LoVo (cell line): ENCODE measurements around the gene MICU1.
"Not testable (repeated sequence)": the region's sequence is repeated elsewhere in the genome, so short reads cannot be mapped to it uniquely, and the experiment has no call there.

Experiments
- DNase-seq: peaks from one replicate; pipeline ENCODE4 v3.0.0-alpha.2; 2016; ENCODE audit warnings: low spot score

The MICU1 gene

DNA sequence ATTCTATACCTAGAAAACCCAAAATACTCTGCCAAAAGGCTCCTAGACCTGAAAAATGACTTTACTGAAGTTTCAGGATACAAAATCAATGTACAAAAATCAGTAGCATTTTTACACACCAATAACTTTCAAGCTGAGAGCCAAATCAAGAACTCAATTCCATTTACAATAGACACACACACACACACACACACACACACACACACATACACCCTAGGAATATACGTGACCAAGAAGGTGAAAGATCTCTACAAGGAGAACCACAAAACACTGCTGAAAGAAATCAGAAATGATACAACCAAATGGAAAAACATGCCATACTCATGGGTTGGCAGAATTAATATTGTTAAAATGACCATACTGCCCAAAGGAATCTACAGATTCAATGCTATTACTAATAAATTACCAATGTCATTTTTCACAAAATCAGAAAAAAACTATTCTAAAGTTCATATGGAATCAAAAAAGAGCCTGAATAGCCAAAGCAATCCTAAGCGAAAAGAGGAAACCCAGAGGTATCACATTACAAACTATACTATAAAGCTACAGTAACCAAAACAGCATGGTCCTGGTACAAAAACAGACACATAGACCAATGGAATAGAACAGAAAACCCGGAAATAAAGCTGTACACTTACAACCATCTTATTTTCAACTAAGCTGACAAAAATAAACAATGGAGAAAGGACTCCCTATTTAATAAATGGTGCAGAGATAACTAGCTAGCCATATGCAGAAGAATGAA is 122.0 kb downstream of the MICU1 start:
- no peak for DNase-seq

DNA sequence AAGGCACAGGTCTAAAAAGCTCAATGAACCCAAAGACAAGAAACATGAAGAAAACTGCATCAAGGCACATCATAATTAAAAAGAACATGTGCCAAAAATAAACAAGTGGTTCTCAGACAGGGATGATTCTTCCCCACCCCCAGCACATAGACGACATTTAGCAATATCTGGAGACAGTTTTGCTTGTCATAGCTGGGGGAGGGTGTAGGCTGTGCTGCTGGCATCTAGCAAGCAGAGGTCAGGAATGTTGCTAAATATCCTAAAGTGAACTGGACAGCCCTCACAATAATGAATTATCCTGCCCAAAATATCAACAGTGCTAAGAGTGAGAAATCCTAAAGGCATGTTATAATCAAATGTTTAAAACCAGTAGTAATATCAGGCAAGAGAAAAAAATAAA is 122.6 kb downstream of the MICU1 start:
- no peak for DNase-seq

DNA sequence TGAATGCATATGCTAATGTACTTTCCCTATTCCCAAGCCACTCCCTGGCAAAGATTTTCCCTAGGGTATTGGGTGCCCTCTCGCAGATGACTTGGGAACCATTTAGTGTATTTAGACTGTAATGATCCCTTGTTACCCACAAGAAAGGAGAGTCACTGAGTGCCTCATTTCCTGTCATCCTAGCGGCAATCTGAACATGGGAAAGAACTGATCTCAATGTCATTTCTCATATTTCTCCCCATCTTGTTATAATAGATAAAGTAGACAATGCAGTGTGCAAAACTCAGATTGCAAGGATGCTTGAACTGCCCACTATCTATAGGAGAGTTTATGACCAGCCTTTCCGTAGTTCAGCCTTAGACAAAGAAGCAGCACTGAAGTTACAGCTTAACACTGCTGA is 123.3 kb downstream of the MICU1 start:
- no peak for DNase-seq

DNA sequence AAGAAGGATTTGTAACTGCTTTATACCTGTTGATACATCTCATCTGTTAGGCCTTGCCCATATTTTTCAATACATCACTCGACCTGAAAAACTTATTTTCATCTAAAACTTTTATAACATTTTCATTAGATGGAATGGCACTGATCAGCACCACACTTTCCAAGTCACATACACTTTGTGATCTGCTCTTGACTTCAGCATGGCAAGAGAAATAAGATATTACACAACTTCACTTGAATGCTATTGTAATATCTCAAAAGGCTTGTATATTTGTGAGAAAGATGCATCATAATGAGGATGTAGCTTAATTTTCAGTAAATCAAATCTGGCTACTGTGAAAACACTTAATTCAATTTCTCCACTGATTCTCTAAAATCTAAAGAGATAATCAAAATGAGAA is 126.2 kb downstream of the MICU1 start:
- DNase-seq = no peak

DNA sequence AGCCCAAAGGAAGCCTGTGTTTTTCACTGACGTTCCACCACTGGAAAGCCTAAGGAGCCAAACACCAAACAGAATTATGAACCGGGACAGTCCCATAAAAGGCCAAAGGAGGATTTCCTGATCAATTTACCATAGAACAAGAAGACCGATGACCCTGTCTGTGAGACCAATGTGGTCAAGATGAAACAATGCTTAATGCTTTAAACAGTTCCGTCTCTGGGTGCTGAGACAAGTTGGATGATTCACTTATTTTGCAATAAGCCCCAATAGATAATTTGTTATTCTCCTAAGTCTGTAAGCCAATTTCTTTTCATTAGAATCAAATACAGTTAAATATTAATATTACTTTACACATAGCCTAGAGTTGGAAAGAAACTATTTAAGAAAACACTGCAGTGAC is 134.9 kb downstream of the MICU1 start:
- DNase-seq = no peak

DNA sequence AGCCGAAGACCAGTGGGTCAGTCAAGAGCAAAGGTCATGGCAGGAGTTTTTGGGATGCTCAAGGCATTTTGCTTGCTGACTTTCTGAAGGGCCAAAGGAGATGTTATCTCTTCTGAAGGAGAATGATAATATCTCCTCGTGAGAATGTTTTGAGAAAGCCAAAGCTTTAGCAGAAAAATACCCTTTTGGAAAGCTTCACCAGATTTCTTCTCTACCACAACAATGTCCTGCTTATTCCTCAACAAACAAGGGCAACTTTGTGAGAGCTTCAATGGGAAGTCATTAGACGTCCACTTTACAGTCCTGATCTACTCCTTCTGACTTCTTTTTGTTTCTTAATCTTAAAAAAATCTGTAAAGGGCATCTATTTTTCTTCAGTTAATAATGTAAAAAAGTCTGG is 138.4 kb downstream of the MICU1 start:
- no peak for DNase-seq

DNA sequence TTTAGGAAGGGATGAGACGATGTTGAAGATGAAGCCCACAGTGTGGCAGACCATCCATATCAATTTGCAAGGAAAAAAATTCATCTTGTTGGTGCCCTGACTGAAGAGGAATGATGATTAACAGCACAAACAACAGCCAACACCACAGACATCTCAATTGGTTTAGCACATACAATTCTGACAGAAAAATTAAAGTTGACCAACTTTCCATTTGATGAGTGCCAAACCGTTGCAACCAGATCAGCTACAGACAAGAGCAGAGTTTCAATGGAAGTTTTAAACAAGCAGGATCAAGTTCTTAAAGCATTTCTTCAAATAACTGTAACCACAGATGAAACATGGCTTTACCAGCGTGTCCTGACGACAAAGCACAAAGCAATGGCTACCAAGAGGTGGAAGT is 138.8 kb downstream of the MICU1 start:
- DNase-seq = no peak

DNA sequence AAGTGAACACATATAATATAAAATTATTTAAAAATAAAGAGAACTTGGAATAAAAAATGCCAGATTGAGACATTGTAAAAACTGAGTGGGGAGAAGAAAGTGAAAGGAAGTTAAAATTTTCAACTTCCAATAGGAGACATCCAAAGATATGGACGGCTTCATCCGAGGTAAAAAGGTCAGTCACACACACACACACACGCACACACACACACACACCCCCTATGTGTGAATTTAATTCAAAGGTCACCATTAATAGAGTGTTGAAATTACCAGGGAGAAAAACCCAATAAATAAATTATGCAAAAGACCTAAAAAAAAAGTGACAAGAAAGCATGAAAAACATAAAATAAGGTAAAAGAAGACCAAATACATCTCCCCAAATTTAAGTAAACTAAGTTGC is 140.2 kb downstream of the MICU1 start:
- DNase-seq = no peak

DNA sequence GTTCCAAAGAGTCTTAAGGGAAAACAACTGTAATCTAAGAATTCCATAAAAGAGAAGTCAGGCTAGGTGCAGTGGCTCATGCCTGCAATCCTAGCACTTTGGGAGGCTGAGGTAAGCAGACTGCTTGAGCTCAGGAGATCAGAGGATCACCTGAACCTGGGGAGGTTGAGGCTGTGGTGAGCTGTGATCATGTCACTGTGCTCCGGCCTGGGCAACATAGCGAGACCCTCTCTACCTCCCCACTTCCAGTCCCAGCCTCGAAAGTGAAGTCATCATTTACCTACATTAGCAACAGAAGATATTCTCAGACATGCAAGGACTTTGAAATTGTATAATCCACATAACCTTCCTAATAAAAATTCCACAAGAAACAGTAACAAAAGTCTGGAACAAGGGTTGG is 141.4 kb downstream of the MICU1 start:
- no peak for DNase-seq

DNA sequence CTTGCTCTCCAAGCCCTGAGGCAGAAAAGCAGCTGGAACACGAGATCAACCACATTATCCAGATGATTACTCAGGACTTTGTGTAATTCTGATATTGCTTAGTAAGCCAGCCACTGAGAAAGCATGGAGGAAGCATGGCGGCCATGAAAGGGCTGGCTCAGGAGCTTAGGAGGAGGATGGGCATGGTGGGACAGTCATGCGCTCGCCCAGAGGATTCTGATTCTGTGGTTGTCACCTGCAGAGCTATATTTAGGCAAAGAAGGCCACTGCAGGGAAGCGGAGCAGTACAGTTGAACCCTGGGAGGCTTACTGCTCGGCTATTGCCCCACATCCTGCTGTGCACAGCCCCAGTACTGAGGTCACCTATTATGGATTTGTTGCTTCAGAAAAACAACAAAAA is 142.4 kb downstream of the MICU1 start:
- DNase-seq = no peak

DNA sequence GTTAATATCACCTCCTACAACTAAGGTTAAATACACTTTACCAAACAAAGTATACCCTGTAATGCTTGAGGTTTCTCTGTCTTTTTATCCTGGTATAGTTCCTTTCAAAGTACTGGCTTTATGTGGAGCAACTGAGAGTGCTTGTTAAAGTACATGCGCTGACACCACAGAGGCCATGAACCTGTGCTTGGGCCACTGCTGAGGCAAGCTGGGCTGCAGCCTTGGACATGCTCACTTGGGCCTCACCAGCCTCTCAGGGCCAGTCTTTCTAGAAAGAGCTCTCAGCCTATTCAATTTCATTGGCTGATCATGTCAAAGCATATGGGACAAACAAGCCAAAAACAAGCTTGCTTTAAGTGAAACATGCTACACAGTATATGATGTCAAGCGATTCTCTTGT is 145.0 kb downstream of the MICU1 start:
- DNase-seq = no peak

DNA sequence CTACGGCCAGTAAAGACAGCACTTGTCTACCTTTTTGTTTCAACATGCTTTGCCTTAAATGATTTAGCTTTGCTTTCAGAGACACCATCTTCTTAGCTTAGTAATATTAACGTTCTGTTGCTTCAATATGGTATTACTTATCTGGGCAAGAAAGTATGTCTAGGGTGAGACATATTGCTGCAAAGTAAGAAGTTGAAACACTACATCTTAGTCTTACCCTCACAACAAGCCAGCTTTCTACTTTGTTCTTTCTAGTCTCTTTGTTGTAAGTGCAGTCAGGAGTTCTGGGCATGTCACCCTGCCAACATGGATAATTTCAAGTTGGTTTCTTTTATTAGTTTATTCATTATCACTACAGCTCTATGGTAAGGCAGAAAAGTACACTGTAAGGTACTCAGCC is 148.4 kb downstream of the MICU1 start:
- no peak for DNase-seq

DNA sequence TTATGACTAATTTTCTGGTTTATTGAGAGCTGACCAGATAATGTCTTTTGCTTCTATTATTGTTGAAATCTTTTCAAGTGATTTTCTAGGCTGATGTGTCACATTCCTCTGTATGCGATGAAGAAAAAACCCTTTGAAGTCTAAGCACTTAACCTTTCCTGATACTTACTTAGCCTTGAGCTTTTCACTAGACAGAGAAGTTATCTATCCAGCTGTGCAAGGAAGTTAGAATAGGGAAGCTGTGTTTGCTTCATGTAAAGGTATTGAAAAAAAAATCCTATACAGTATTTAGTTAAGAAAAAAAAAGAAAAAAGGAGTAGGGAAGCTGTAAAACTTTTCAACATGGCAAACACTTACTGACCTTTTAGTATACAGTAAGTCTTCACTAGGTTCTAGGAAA is 153.6 kb downstream of the MICU1 start:
- DNase-seq = no peak

DNA sequence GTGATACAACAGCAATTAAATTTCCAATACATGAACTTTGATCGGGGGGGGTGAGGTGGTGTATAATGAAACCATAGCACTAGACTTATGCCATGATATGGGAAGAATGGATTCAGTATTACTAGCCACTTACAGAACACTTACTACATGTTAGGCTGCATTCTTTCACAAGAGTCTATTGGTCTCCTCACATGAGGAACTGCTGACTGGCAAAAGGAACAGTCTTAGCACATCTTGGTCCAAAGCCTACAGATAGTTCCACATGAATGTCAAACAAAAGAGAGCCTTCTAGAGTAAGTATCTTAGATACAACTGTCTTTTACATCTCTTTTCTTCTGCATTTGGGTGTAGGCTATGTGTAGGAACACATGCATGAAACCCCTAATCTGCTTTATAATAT is 155.2 kb downstream of the MICU1 start:
- DNase-seq = no peak

DNA sequence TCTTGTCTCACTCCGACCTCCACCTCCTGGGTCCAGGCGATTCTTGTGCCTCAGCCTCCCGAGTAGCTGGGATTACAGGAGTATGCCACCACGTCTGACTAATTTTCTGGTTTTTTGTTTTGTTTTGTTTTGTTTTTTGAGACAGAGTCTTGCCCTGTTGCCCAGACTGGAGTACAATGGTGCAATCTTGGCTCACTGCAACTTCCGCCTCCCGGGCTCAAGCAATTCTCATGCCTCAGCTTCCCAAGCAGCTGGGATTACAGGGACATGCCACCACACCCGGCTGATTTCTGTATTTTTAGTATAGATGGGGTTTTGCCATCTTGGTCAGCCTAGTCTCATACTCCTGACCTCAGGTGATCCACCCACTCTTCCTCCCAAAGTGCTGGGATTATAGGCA is 158.8 kb downstream of the MICU1 start:
- DNase-seq = not testable (repeated sequence)

DNA sequence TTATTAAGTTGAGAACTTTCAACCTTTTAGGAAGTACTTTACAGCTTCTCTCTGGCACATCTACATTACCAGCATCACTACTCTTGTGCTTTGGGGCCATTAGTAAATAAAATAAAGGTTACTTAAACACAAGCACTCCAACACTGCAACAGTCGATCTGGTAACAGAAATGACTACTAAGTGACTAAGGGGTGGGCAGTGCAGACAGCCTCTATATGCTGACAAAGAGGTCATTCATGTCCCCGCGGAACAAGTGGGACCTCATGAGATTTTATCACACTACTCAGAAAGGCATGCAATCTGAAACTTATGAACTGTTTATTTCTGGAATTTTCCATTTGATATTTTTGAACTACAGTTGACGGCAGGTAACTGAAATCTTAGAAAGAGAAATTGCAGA is 159.9 kb downstream of the MICU1 start:
- DNase-seq = no peak

DNA sequence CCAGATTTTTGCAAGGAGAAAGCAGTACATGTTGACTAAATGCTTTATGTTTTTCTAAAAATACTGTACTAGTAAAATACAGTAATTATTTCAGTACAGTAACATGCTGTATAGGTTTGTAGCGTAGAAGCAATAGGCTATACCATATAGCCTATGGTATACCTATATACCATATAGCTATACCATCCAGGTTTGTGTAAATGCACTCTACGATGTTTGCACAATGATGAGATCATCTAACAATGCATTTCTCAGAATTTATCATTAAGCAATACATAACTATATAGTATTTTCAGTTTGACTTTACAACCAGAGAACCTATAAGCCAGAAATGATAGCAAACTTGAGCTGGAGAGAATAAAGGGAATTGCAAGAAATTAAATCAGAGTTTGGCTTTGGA is 161.4 kb downstream of the MICU1 start:
- DNase-seq = no peak

DNA sequence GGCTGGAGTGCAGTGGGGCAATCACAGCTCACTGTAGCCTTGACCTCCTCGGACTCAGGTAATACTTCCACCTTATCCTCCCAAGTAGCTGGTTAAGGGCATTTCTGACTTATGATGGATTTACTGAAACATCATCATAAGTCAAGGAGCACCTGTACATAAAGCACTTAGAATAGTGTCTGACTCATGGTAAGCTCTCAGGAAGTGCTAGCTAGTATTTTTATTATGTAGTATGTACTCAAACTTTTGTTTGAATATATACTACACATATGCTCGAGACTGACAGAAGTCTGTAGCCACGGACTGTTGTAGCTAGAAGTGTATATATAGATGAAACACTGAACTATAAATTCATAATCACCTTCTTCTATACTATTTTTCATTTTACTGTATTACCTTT is 163.6 kb downstream of the MICU1 start:
- no peak for DNase-seq

DNA sequence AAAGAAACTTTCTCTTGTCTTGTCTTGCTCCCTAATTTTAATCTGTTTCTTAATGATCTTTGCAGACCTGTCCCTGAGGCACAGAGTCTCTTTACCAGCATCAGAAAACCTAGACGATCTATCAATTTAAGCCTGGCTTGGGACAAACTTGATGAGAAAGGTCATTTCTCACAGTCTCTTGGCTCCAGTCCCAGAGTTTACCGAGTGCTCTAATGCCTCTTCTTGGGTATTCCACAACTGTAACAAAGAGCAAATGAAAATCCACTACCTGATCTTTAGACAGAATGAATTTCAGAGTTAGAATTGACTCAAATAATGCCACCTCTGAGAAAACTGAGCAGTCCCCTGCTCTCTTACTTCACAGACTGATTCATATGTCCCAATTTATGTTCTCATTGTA is 164.8 kb downstream of the MICU1 start:
- no peak for DNase-seq

DNA sequence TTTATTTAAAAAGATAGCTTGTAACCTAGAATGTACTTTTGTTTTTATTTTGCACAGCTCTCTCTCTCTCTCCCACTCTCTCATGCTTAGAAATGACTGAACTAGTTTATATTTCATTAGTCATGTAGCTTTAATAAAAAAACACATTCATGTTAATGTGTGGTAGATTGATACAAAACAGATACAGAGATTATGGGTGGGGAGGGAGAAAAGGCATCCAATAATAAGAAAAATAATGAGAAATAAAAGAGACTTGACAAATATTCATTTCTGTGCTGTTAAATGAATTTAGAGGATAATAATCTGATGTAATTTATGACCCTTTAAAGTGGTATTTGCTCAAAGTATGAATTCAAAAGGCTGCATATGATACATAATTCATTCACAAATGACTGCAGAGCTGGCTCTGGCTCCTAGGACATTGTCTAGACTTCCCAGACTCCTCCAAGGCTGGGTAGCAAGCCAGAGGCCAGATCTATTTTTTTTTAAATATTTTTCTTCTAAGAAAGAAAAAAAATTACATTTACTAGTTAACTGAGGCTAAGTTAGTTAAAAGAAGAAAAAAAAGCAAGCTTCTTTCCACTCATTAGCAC is 165.5 kb downstream of the MICU1 start:
- DNase-seq = no peak

DNA sequence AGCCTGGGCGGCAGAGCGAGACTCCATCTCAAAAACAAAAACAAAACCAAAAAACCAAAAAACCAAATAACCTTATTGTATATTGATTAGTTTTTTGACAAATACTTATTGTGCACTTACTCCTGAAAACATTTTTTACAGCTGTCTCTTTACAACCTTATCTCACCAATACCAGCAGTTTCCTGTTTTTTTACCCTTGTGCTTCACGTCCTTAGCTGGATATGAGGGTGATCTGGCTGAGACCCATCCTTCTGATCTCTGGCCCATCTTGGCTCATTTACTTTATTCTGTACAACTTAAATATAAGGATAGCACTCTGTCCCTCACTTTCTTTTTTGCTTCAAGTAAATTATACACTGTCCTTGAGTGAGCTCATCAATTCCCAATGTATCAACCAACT is 166.6 kb downstream of the MICU1 start:
- no peak for DNase-seq

DNA sequence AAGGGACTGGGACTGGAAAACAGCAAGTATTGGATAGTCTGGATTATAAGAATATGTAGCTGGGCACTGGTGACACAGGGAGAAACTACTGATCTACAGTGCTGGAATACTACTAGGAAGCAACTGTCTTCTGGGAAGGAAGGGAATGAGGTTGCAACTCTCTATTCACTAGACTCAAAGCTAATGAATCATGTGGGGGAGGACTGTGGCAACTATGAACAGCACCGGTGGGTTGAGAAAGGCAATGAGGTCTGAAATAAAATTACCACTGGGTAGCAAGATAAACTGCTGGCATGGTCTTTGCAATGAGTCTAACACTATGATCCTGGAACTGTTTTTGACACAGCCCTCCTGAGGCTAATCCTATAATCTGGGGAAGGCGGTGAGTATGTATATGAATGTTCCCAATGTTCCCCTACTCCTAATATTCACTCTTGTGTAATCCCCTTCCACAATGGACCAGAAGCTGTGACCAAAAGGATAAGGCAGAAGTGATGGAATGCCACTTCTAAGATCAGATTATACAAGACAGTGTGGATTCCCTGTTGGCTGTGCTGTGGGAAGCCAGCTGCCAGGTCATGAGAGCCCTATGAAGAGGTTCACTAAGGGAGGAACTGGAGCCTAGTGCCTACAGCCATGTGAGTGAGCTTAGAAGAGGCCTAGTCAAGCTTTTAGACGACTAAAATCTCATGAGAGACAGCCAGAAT is 169.8 kb downstream of the MICU1 start:
- no peak for DNase-seq

DNA sequence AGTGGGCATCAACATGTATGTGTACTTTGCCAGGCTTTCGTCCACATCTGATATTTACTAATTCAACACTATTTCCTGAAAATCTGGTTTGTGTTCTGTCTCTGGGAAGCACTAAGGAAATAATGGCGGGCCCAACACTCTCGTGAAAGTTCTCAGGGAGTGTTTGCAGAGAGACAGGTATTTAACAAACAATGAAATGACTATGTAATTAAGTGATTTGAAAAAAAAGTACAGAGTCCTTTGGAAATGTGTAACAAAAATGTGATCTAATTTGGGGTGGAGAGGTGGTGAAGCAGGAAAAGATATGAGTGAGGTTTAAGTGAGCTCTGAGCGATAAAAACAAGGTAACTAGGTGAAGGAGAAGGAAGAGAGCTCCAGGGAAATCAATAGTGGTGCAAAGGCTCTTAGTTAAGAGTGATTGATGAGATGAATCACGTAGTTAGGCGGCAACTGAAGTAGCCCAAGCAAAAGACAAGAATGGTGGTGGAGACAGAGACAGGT is 175.9 kb downstream of the MICU1 start:
- DNase-seq = no peak
